GM08714 (cell line): ENCODE data around the gene VPS8.

ENCODE experiments used
- H3K4me3 ChIP-seq: fragments of 200-500 bp; sonication (Bioruptor generic); 2 replicates; pipeline ENCODE4 v1.5.1; 2014; ENCODE audit warnings: mild to moderate bottlenecking, low read length, inconsistent platforms
- ZNF274 ChIP-seq: IDR thresholded peaks from 2 replicates; pipeline ENCODE4 v1.6.1; 2012; ENCODE audit warnings: mild to moderate bottlenecking, low read depth, low read length

Gene VPS8

GRCh38 chr3:184811999-184812661 lies at the start of gene VPS8:
TSS of gene VPS8 (plus strand) at chr3:184812166. CDS start at chr3:184824633, 12,467 bp downstream.
- H3K4me3 ChIP-seq: peak within 1 kb of the TSS; percentile 85
- TF ChIP-seq ZNF274: no peak

GRCh38 chr3:184764191-184764590 lies 47.8 kb upstream of the VPS8 start:
- H3K4me3 ChIP-seq: no peak overlapping the region
- no peak for TF ChIP-seq ZNF274

- TF ChIP-seq ZNF274: no peak
- H3K4me3 ChIP-seq: no peak overlapping the region
Measured at GRCh38 chr3:184765047-184765729, 46.8 kb upstream of the VPS8 start.

- H3K4me3 ChIP-seq: no peak overlapping the region
- TF ChIP-seq ZNF274: no peak
Measured at GRCh38 chr3:184765730-184766074, 46.3 kb upstream of the VPS8 start.

GRCh38 chr3:184766555-184767261 lies 45.3 kb upstream of the VPS8 start:
- H3K4me3 ChIP-seq: no peak overlapping the region

GRCh38 chr3:184767377-184767776 lies 44.6 kb upstream of the VPS8 start:
- no peak for TF ChIP-seq ZNF274
- no peak overlapping the region for H3K4me3 ChIP-seq

More at GRCh38 chr3:184766555-184767261, 45.3 kb upstream of the VPS8 start:
- no peak for TF ChIP-seq ZNF274

GRCh38 chr3:184769382-184770170 lies 42.4 kb upstream of the VPS8 start:
- no peak overlapping the region for H3K4me3 ChIP-seq
- no peak for TF ChIP-seq ZNF274

- H3K4me3 ChIP-seq: no peak overlapping the region
- no peak for TF ChIP-seq ZNF274
Measured at GRCh38 chr3:184770541-184770940, 41.4 kb upstream of the VPS8 start.

GRCh38 chr3:184771301-184772127 lies 40.5 kb upstream of the VPS8 start:
- TF ChIP-seq ZNF274: no peak
- no peak overlapping the region for H3K4me3 ChIP-seq

- TF ChIP-seq ZNF274: no peak
Measured at GRCh38 chr3:184772667-184773272, 39.2 kb upstream of the VPS8 start.

GRCh38 chr3:184773283-184774186 lies 38.4 kb upstream of the VPS8 start:
- no peak overlapping the region for H3K4me3 ChIP-seq
- no peak for TF ChIP-seq ZNF274

More at GRCh38 chr3:184772667-184773272, 39.2 kb upstream of the VPS8 start:
- H3K4me3 ChIP-seq: no peak overlapping the region

- no peak overlapping the region for H3K4me3 ChIP-seq
- TF ChIP-seq ZNF274: no peak
Measured at GRCh38 chr3:184776916-184777315, 35.0 kb upstream of the VPS8 start.
